AG04449 (cell line): ENCODE measurements around the gene LRRIQ4.

ENCODE experiments used
- CTCF ChIA-PET: fragments of 350-600 bp; formaldehyde crosslinking; extraction: SDS; loops from one replicate; lab custom pipeline; 2021; ENCODE audit warnings: antibody characterized with exemption; lab: Yijun Ruan, JAX
- POLR2A ChIA-PET: fragments of 400-600, 350-600 bp; formaldehyde crosslinking; extraction: SDS; loops from one replicate; lab custom pipeline; 2020; ENCODE audit warnings: antibody characterized with exemption, inconsistent platforms; lab: Yijun Ruan, JAX
- DNase-seq: peaks from one replicate; pipeline ENCODE4 v3.0.0-alpha.2; 2010; ENCODE audit warnings: low read depth, low spot score
- H3K4me3 ChIP-seq: 2 replicates; pipeline ENCODE4 v1.5.1; 2011; ENCODE audit warnings: low read depth, mild to moderate bottlenecking, control low read depth, low read length
- CTCF ChIP-seq: IDR thresholded peaks from one replicate; pipeline ENCODE4 v1.5.1; 2011; ENCODE audit warnings: mild to moderate bottlenecking, moderate library complexity, low read length, control low read depth, inconsistent platforms; ENCODE audit not compliant: insufficient read depth; ENCODE audit errors: missing control alignments

LRRIQ4 gene

GRCh38 chr3:169842960-169843359 lies 30.3 kb downstream of the LRRIQ4 start:
- ChIA-PET POLR2A (no interaction called here), CTCF (interaction anchor here (1.1 kb wide), 1 partner anchor 69 kb away, joined by 3 read pairs; no protein-coding TSS in a partner anchor)
- no peak overlapping the region for H3K4me3 ChIP-seq
- no peak for DNase-seq
- TF ChIP-seq CTCF = no peak

- TF ChIP-seq CTCF = no peak
- POLR2A ChIA-PET = no interaction called here
- no peak for DNase-seq
- H3K4me3 ChIP-seq = no peak overlapping the region
- CTCF ChIA-PET = interaction anchor here (0.5 kb wide), 1 partner anchor 17 kb away, joined by 3 read pairs; no protein-coding TSS in a partner anchor
Observed at GRCh38 chr3:169846458-169847193, 34.0 kb downstream of the LRRIQ4 start.

- TF ChIP-seq CTCF = no peak
- no peak overlapping the region for H3K4me3 ChIP-seq
- CTCF ChIA-PET = no interaction called here
- POLR2A ChIA-PET = no interaction called here
- no peak for DNase-seq
Observed at GRCh38 chr3:169847896-169848295, 35.2 kb downstream of the LRRIQ4 start.

GRCh38 chr3:169848741-169849140 lies 36.1 kb downstream of the LRRIQ4 start:
- POLR2A ChIA-PET = no interaction called here
- CTCF ChIA-PET = interaction anchor here (1.0 kb wide), 1 partner anchor 14 kb away, joined by 3 read pairs; no protein-coding TSS in a partner anchor

GRCh38 chr3:169850618-169851017 lies 37.9 kb downstream of the LRRIQ4 start:
- no peak for DNase-seq
- CTCF ChIA-PET = no interaction called here

More at GRCh38 chr3:169848741-169849140, 36.1 kb downstream of the LRRIQ4 start:
- H3K4me3 ChIP-seq = no peak overlapping the region
- no peak for DNase-seq
- no peak for TF ChIP-seq CTCF

More at GRCh38 chr3:169850618-169851017, 37.9 kb downstream of the LRRIQ4 start:
- POLR2A ChIA-PET = no interaction called here
- TF ChIP-seq CTCF = no peak
- H3K4me3 ChIP-seq = no peak overlapping the region
